ENCODE results near the gene GMPS.
"Not testable (repeated sequence)": the region's sequence is repeated elsewhere in the genome, so short reads cannot be mapped to it uniquely, and the experiment has no call there.

The GMPS gene

GRCh38 chr3:155870133-155870944 is at the start of gene GMPS:
Gene GMPS, plus strand, starts transcription at chr3:155870650. Its CDS starts 221 bp downstream, at chr3:155870871.
- peak; percentile 54 for DNase-seq (ENCODE audit: low read depth)

GRCh38 chr3:155828490-155829098 is 41.9 kb upstream of the GMPS start:
- DNase-seq (ENCODE audit: low read depth), result not testable (repeated sequence)

DNA sequence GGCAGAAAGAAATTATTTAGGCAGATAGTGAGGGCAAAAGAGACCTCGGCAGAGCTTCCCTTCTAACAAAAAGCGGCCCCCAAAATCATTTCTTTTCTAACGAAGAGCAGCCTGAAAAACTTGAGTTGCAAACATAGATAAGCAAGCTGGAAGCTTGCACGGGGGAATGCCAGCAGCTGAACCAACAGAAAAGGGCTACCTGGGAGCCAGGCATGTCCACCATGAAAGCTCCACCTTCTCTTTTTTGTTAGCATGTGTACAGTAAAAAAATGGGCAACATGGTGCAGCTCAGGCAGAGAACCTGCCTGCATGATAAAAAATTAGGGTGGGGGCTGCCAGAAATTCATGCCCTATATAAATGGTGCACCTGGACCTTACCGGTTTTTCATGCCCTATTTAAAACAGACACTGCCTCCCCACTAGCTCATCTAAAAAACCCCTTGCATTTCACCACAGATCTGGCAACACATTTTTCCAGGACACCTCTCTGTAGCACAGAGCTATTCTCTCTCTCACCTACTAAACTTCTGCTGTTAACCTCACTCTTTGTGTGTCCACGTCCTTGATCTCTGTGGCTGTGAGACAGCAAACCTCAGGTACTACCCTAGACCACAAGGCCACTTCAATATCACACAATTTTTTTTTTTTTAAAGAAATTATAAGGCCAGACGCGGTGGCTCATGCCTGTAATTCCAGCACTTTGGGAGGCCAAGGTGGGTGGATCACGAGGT is 34.9 kb upstream of the GMPS start:
- DNase-seq (ENCODE audit: low read depth), result no peak

DNA sequence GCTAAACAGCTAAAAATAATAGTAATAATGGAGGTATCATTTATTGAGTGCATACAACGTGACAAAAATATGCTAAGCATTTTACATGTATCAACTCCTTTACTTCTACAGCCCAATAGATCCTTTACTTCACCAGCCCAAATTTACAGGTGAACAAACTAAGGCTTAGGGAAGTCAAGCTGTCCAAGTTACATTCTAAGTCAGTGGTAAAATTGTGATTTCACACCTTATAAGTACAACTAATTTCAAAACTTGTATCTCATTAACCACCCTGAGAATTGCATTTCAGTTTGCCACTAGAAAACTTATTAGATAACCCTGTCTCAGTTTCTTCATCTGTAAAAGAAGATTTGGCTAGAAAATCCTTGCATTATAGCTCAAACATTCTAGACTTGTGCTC is 26.9 kb upstream of the GMPS start:
- no peak for DNase-seq (ENCODE audit: low read depth)

GRCh38 chr3:155846119-155846518 is 24.3 kb upstream of the GMPS start:
- DNase-seq (ENCODE audit: low read depth), result no peak

GRCh38 chr3:155847993-155848392 is 22.5 kb upstream of the GMPS start:
- DNase-seq (ENCODE audit: low read depth), result no peak

DNA sequence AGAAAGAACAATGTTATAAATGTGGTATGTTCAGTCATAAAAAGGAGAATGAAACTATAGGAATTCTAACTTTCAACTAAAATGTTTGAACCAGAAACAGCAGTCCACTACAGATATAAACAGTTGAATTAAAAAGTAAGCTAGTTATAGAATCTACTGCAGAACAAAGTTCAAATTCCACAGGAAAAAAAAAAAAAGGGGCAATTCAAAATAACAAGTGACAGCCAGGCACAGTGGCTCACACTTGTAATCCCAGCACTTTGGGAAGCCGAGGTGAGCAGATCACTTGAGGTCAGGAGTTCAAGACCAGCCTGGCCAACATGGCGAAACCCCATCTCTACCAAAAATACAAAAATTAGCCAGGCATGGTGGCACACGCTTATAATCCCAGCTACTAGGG is 21.0 kb upstream of the GMPS start:
- DNase-seq (ENCODE audit: low read depth), result not testable (repeated sequence)

DNA sequence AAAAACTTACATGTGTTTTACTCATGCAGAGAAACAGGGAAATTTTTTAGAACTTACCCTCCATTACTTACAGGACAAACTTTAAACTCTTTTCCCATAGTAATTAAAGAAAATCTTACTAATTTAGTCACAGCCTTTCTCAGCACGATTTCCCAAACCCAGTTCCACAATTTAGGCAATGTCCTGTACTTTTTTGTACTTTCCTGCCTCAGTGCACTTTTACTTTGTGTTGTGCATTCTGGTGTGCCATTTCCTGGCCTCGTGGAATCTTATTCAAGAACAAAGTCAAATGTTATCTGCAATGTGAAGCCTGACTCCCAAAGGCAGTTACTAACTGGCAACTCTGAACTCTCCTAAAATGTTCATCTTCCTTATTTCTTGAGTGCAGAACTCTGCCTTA is 18.1 kb upstream of the GMPS start:
- DNase-seq (ENCODE audit: low read depth), result no peak

DNA sequence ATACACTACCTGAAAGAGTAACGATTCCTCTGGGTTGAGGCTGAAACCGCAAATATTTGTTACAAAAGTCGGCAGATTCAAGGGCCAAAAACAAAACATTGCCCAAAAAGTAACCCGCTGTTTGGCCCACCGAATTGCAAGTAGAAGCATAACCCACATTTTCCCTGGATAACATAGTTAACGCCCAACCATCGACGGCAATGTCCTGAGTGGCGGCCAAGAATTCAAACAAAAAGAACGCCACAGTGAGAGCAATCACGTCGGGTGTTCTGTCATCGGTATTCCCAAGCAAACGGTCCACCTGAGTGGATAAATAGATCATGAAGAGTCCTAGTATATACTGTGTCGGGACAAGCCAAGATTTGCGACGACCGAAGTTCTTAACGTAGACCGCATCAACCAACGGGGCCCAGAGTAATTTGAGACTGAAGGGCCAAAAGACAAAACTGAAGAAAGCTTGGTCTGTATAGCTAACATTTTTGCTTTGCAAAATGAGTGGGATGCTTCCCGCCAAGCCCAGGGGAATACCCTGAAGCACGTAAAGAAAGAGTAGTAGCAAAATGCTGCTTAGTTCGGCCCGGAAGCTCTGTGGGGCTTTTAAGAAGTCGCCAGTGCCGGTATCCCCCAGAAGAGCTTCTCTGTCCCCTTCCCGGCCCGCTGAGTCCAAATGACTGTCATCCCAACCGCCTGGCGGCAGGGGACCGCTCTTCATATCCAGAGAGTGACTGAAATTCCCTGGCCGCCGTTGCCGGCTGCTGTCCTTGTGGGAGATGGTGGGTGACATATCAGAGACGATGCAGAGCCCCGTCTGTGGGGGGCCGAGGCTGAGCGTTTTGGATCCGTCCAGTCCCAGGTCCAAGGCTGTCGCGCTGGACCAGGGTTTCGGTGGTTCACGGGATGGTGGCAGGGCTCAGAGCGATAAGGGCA is 17.0 kb upstream of the GMPS start:
- no peak for DNase-seq (ENCODE audit: low read depth)

DNA sequence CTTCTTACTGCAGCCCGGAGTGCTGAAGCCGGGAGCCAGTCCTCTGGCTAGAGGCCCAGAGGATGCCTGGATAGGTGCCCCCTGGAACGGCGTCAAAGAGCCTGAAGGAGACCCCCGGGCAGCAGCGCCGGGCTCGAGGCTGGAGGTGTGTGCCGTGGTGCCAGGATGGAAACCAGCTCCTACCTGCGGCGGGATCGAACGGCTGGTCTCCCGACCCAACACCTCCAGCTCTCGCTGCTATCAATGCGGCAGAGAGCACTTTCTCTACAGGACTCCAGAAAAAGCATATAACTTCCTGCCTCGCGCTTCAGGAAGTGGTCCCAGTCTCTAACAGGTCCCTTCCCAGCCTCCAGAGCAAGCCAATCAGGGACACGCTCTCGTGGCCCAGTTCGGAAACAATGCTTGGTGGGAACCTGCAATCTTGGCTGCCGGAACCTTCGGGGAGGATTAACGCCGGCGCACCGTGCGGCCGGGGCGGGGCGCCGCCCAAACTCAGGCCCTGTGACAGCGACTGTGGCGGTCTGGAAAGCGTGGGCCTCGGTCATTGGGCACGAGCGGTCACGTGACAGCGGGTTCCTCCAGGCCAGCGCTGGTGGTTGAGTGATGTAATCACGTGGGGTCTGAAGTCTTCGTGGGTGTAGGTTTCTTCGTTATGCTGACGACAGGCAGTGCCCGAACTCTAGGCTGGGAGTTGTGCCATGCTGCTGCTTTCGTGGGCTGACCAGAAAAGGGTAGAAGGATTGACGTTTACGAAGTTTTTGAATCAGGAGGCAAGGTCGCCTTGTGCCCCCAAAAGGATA is 16.1 kb upstream of the GMPS start, which contains the start of gene SLC33A1:
Gene SLC33A1, minus strand, starts transcription at position 287 of the 800 bp plus-strand sequence. CDS start 430 bp downstream, outside the sequence.
- peak; percentile 97 for DNase-seq (ENCODE audit: low read depth)

- no peak for DNase-seq (ENCODE audit: low read depth)
These were observed 10.6 kb upstream of the GMPS start for GRCh38 chr3:155859859-155860258.

GRCh38 chr3:155860424-155860823 is 10.0 kb upstream of the GMPS start:
- DNase-seq (ENCODE audit: low read depth), result not testable (repeated sequence)

DNA sequence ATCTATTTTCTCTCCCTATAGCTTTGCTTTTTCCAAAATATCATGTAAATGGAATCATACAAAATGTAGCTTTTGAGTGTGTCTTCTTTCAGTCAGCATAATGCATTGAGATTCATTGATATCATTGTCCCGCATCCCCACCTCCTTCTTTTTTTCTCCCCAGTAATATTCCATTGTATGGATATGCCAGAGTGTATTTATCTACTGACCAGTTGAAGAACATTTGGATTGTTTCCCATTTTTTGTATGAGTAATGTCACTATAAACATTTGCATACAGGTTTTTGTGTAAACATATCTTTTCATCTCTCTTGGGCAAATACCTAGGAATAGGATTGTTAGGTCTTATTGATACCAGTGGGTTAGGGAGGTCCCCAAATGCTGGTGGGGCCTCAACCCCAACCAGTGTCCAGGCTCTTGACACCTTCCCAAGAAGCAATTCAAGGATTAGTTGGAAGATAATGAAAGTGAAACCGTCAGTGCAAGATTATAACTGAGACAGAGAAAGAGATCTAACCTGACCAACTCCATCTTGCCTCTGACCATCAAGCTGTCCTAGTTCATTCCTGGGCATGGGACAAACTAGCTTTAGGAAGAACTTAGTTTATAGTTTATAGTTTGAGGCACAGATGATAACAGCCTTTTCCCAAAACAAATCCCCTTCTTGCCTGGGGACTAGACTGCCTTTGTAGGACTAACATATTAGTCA is 8.8 kb upstream of the GMPS start:
- no peak for DNase-seq (ENCODE audit: low read depth)

GRCh38 chr3:155862290-155862982 is 8.0 kb upstream of the GMPS start:
- DNase-seq (ENCODE audit: low read depth), result peak; percentile 56

DNA sequence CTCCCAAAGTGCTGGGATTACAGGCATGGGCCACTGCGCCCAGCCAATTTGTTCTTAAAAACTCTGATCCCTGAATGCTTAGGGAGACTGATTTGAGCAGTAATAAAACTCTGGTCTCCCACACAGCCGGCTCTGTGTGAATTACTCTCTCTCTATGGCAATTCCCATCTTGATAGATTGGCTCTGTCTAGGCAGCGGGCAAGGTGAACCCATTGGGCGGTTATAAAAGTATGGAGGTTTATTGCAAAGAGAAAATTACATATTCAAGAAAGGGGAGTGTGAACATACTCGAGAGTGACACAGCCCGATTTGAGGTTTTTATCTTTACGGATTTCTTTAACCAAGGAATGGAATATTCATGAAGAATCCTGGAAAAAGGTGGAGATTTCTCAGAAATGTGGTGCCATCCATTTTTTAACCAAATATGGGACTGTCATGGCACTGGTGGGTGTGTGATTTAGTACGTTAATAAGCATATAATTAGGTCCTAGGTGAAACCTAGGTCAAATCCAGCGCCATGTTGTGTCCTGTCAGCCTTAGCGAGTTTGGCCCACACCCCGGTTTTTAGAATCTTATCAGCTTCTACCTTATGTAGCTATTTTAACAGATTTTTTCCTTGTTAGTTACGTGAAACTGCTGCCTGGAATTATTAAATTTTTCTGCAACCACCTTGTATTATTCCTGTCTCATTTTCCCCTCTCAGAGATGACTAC is 7.2 kb upstream of the GMPS start:
- DNase-seq (ENCODE audit: low read depth), result no peak

GRCh38 chr3:155869691-155870090 is 759 bp upstream of the GMPS start:
- no peak for DNase-seq (ENCODE audit: low read depth)

- no peak for DNase-seq (ENCODE audit: low read depth)
These were observed 695 bp downstream of the GMPS start for GRCh38 chr3:155870945-155871745.

- DNase-seq (ENCODE audit: low read depth), result no peak
These were observed 1.3 kb downstream of the GMPS start for GRCh38 chr3:155871746-155872158.

All from HS-5 (cell line).